ENCODE data around the gene ALKAL2. TPM values are rescaled to one million over a fixed set of nuclear protein-coding genes. Genes with fewer than 3 reads are reported as not detected.
A peak's percentile ranks its signal among the peaks of the same experiment; 100 is the strongest.

The ALKAL2 gene
- total and polyA plus RNA-seq, 2 of the 13 experiments (the other 11 are each of a cell fraction or from before 2014, with no cell fraction given): 0.22 to 1.7 TPM

DNA sequence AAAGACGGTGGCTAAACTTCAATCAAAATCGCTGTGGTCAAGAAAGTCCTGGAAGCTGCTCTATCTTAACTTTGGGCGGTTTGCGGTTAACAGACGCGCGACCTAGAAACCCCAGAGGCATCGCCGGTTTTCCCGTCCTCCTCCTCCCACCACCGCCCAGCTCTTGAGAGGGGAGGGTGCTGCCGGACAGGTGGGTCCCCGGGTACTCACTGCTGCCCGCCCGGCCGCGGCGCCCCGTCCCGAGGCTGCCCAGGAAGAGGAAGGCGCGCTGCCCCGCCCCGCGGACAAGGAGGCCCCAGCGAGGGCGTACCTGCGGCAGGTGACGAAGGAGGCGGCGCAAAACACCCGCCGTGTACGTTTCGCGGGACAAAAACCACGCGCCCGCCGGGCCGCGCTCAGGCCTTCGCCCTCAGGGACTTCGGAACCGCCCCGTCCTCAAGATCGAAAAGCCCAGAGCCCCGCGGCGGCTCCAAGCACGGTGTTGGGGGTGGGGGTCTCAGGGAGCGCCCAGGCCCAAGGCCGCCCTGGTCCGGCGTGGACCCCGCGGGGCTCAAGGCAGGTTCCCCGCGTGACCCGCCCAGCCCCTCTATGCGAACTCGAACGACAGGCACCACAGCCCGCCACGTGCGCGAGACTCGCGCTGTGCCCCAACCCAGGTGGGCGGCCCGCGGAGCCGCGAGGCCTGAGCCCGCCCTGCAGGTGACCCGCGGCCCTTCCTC lies 24.0 kb downstream of the ALKAL2 start, which contains the start of gene SH3YL1 (continued):
- TF ChIP-seq, protein P1, sequence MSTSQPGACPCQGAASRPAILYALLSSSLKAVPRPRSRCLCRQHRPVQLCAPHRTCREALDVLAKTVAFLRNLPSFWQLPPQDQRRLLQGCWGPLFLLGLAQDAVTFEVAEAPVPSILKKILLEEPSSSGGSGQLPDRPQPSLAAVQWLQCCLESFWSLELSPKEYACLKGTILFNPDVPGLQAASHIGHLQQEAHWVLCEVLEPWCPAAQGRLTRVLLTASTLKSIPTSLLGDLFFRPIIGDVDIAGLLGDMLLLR (CRISPR knock-in tag; IDR thresholded peaks at IDR 0.05): no peak
- TF ChIP-seq ZNF235 (CRISPR knock-in tag; IDR thresholded peaks at IDR 0.05; ENCODE audit: borderline replicate concordance): no peak; the same call in 1 of the 2 replicates
- no peak for TF ChIP-seq GTF3A (CRISPR knock-in tag; conservative IDR thresholded peaks at IDR 0.05)
- 0 out of 2 replicates have a peak, but pooled peaks have one; percentile 42 for TF ChIP-seq ZFYVE20 (CRISPR knock-in tag; IDR thresholded peaks at IDR 0.05; ENCODE audit: borderline replicate concordance, low read depth)
- TF ChIP-seq ETV6 (CRISPR knock-in tag; conservative IDR thresholded peaks at IDR 0.05): 0 out of 2 replicates have a peak, but pooled peaks have one; percentile 27
- no peak for TF ChIP-seq NR3C1 (CRISPR knock-in tag; IDR thresholded peaks at IDR 0.05)
- TF ChIP-seq ZNF468 (CRISPR knock-in tag; IDR thresholded peaks at IDR 0.05): peak; percentile 19; the same call in 1 of the 2 replicates
- TF ChIP-seq EP300 (IDR thresholded peaks at IDR 0.05; ENCODE audit: low read depth in 2 of 2, low read length in 2 of 2): no peak
- no peak for TF ChIP-seq EP300 (CRISPR knock-in tag; IDR thresholded peaks at IDR 0.05; ENCODE audit: borderline replicate concordance)
- no peak for TF ChIP-seq ZNF17 (CRISPR knock-in tag; IDR thresholded peaks at IDR 0.05)
- no peak for TF ChIP-seq MTERF4 (CRISPR knock-in tag; IDR thresholded peaks at IDR 0.05)
- no peak for TF ChIP-seq ZNF224 (CRISPR knock-in tag; IDR thresholded peaks at IDR 0.05)
- TF ChIP-seq TP53 (CRISPR knock-in tag; conservative IDR thresholded peaks at IDR 0.05): no peak
- no peak for TF ChIP-seq MIXL1 (CRISPR knock-in tag; IDR thresholded peaks at IDR 0.05)
- no peak for TF ChIP-seq DMAP1 (CRISPR knock-in tag; IDR thresholded peaks at IDR 0.05)
- TF ChIP-seq ZNF280B (CRISPR knock-in tag; IDR thresholded peaks at IDR 0.05; ENCODE audit: borderline replicate concordance): no peak; the same call in 1 of the 2 replicates
- TF ChIP-seq ZNF550 (CRISPR knock-in tag; IDR thresholded peaks at IDR 0.05; ENCODE audit: borderline replicate concordance): no peak
- peak; percentile 37 for TF ChIP-seq AGO2 (optimal IDR thresholded peaks at IDR 0.05; ENCODE audit: low read depth, low read length)
- TF ChIP-seq IKZF5 (CRISPR knock-in tag; IDR thresholded peaks at IDR 0.05): no peak
- TF ChIP-seq, protein P2, sequence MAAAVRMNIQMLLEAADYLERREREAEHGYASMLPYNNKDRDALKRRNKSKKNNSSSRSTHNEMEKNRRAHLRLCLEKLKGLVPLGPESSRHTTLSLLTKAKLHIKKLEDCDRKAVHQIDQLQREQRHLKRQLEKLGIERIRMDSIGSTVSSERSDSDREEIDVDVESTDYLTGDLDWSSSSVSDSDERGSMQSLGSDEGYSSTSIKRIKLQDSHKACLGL (CRISPR knock-in tag; IDR thresholded peaks at IDR 0.05): no peak
- no peak for TF ChIP-seq RFXAP (CRISPR knock-in tag; IDR thresholded peaks at IDR 0.05; ENCODE audit: borderline replicate concordance)
- TF ChIP-seq ZNF740 (CRISPR knock-in tag; IDR thresholded peaks at IDR 0.05): no peak; the same call in 1 of the 2 replicates
- no peak for TF ChIP-seq KDM4B (CRISPR knock-in tag; IDR thresholded peaks at IDR 0.05)
- no peak for TF ChIP-seq ZFP62 (CRISPR knock-in tag; IDR thresholded peaks at IDR 0.05)

Measured in HepG2 (cell line).